Measurements from ENCODE around the gene ANK2. TPM values are rescaled to one million over a fixed set of nuclear protein-coding genes. Genes with fewer than 3 reads are reported as not detected.

The ANK2 gene
- total RNA-seq, 1 donor = 15.1 TPM

DNA sequence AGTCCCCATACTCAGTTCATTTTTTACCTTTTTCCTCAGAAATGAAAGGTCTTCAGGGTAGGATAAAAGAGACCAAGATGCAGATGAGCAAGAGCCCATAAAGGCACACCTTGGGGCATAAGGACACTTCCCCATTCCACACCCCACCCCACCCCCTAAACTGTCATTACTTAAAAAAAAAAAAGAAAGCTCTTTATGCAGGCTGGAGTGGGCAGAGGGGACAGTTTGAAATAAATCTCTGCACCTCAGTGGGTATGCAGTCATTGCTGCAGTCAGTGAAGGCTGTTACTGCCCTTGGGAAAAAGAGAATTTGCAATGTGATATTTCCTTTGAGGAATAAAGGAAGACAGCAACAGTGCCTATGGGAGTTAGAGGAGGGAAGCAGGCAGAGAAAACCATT lies 137.5 kb downstream of the ANK2 start:
- TF ChIP-seq, protein P1, sequence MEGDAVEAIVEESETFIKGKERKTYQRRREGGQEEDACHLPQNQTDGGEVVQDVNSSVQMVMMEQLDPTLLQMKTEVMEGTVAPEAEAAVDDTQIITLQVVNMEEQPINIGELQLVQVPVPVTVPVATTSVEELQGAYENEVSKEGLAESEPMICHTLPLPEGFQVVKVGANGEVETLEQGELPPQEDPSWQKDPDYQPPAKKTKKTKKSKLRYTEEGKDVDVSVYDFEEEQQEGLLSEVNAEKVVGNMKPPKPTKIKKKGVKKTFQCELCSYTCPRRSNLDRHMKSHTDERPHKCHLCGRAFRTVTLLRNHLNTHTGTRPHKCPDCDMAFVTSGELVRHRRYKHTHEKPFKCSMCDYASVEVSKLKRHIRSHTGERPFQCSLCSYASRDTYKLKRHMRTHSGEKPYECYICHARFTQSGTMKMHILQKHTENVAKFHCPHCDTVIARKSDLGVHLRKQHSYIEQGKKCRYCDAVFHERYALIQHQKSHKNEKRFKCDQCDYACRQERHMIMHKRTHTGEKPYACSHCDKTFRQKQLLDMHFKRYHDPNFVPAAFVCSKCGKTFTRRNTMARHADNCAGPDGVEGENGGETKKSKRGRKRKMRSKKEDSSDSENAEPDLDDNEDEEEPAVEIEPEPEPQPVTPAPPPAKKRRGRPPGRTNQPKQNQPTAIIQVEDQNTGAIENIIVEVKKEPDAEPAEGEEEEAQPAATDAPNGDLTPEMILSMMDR (IDR thresholded peaks at IDR 0.05; ENCODE audit: insufficient read depth, low read depth, low read length) = no peak
- DNase-seq (ENCODE audit: low read depth) = no peak
- H3K4me3 ChIP-seq (ENCODE audit: low read depth, low read length) = no peak overlapping the region

DNA sequence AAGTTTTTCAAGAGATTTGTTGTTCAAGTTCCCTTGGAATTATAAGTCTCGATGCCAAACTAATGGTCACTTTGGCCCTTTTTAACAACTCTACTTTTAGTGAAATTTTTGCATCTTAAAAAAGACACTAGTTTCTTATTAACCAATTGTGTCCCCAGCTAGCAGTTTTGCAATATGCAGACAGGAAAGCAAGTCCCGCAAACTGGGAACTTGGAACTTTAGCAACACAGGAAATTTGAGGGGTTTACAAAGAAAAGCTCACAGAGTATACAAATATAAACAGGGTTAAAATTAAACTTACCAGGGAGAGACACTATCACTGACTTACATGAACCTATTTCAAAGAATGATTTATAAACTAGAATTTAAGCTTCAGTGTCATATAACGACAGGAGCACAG lies 137.9 kb downstream of the ANK2 start:
- TF ChIP-seq, protein P1 (IDR thresholded peaks at IDR 0.05; ENCODE audit: insufficient read depth, low read depth, low read length) = no peak
- H3K4me3 ChIP-seq (ENCODE audit: low read depth, low read length) = no peak overlapping the region
- no peak for DNase-seq (ENCODE audit: low read depth)

DNA sequence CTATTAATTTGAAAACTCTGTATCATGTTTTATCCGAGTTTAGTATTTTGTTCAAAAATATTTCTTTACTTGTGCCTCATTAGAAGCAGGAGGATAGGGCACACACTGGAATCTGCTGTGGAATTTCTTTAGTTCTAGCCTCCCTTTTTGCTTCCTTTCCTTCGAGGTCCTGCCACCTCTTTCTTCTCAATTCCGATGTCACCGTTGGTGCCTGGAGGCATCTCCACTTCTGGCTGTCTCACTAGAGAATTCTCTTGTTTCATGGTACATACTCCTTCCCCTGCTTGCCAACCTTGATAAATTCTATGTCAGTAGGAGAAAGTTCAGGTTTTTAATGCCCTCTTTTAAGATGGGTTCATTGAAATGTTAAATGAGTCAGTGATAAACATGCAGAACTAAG lies 140.1 kb downstream of the ANK2 start:
- TF ChIP-seq, protein P1 (IDR thresholded peaks at IDR 0.05; ENCODE audit: insufficient read depth, low read depth, low read length) = no peak
- no peak overlapping the region for H3K4me3 ChIP-seq (ENCODE audit: low read depth, low read length)
- no peak for DNase-seq (ENCODE audit: low read depth)

DNA sequence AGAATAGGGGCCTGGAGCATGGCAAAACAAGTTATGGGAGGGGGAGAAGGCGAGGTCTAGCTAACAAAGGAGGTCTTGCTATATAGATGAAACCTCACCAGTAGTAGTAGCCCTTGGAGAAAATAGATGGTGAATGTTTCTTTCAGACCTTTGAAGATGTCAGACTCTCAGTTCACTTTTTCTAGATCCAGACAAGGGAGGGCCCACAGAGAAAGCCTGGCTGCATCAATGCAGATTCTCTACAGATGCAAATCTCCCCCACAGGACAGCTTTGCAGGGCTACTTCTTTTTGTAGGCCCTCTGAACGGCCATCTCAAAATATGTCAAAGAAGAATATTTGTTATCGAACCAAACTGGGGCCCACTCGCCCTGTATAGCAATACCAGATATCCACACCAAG lies 159.7 kb downstream of the ANK2 start:
- TF ChIP-seq, protein P1 (IDR thresholded peaks at IDR 0.05; ENCODE audit: insufficient read depth, low read depth, low read length) = no peak
- no peak for DNase-seq (ENCODE audit: low read depth)
- no peak overlapping the region for H3K4me3 ChIP-seq (ENCODE audit: low read depth, low read length)

DNA sequence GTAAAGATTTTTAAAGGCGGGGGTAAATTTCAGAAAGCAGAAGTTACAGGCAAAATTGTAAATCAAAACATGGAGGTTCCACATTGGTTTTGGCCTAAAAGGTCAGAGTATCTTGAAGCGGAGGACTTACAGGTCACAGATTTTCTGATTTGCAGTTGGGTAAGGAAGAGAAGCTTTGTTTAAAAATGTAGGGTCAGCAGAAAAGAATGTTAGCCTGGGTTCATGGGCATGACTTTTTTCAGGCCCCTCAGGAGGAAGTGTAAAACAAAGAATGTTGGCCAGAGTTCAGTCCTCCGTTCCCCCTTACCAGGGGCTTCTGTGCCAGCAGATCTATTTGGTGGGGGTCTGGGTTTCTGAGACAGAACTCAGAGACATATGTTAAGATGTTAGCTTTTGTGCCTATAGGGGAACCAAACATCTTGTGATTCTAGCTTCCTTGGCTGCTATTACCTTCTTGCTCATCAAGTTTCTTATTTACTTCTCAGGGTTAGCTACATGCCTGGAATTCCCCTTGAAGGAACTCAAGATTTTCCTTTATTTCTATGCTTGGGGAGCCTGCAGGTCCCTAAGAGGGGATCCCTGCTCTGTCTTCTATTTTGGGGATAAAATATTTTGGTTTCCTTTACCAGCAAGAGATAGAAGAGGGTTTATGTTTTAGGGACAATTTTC lies 160.3 kb downstream of the ANK2 start:
- TF ChIP-seq, protein P1 (IDR thresholded peaks at IDR 0.05; ENCODE audit: insufficient read depth, low read depth, low read length) = no peak
- no peak for DNase-seq (ENCODE audit: low read depth)
- no peak overlapping the region for H3K4me3 ChIP-seq (ENCODE audit: low read depth, low read length)

DNA sequence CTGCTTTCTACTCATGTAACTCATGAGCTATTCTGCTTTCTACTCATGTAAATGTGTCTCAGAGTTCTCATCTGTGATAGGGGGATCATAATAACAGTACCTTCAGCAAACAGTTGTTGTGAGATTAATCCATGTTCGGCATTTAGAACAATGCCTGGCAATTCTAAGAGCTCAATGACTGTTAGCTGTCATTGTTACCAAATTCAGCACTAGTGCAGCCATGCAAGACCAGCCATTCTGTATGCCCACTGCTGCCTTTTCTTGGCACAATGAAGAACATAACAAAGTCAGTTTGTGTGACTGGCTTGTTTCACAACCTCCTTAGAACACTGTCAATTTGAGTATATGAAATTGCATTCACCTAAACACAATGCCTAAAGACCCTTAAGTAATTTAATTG lies 163.2 kb downstream of the ANK2 start:
- DNase-seq (ENCODE audit: low read depth) = no peak
- H3K4me3 ChIP-seq (ENCODE audit: low read depth, low read length) = no peak overlapping the region
- TF ChIP-seq, protein P1 (IDR thresholded peaks at IDR 0.05; ENCODE audit: insufficient read depth, low read depth, low read length) = no peak

DNA sequence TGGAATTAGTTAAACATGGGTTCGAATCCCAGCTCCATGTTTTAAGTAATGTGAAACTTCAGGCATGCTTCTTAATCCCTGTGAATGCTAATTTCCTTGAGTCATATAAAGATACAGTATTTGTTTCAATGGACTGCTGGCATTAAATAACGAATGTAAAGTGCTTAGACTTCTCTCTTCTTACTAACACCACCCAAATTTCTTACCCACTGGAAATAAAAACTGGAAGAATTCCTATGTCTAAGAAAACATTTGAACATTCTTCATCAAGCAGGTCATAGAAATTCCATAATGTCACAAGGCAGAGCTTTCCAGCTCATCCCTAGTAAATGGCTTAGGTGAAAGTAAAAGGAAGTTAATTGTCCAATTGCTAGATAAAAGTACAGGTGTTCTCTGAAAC lies 172.5 kb downstream of the ANK2 start:
- TF ChIP-seq, protein P1 (IDR thresholded peaks at IDR 0.05; ENCODE audit: insufficient read depth, low read depth, low read length) = no peak
- no peak for DNase-seq (ENCODE audit: low read depth)
- no peak overlapping the region for H3K4me3 ChIP-seq (ENCODE audit: low read depth, low read length)

Measured in fibroblast of villous mesenchyme (primary cell).